Activated naive CD8-positive, alpha-beta T cell (primary cell): ENCODE data around the gene GPANK1.
"Not testable (repeated sequence)": the region's sequence is repeated elsewhere in the genome, so short reads cannot be mapped to it uniquely, and the experiment has no call there.

Experiments used
- H3K27ac Mint-ChIP-seq: one replicate; pipeline ENCODE4 v1.8.0; 2021; ENCODE audit warnings: mixed read lengths
- H3K27me3 Mint-ChIP-seq: one replicate; pipeline ENCODE4 v1.8.0; 2021; ENCODE audit warnings: mixed read lengths
- H3K36me3 Mint-ChIP-seq: one replicate; pipeline ENCODE4 v1.8.0; 2021; ENCODE audit warnings: mixed read lengths
- H3K4me1 Mint-ChIP-seq: one replicate; pipeline ENCODE4 v1.8.0; 2021; ENCODE audit warnings: low read depth, mixed read lengths
- H3K4me3 Mint-ChIP-seq: one replicate; pipeline ENCODE4 v1.8.0; 2021; ENCODE audit warnings: mild to moderate bottlenecking, mixed read lengths
- H3K9me3 Mint-ChIP-seq: one replicate; pipeline ENCODE4 v1.8.0; 2021; ENCODE audit warnings: low read depth, mixed read lengths

Gene GPANK1

GRCh38 chr6:31664790-31665500, at the start of gene GPANK1:
GPANK1 (minus strand) TSS chr6:31664997; CDS start chr6:31664478, 519 bp downstream.
- H3K27ac Mint-ChIP-seq, result peak within 1 kb of the TSS; percentile 97

GRCh38 chr6:31713991-31714684, 49.3 kb upstream of the GPANK1 start:
- Mint-ChIP-seq H3K36me3 (no peaks in the 10 kb centered on the region), H3K4me1 (peaks cover 17% of the 10 kb centered on the region), H3K9me3 (no peaks in the 10 kb centered on the region), H3K27me3 (no peaks in the 10 kb centered on the region), H3K4me3 (no peak overlapping the region), H3K27ac (no peak overlapping the region)

More at GRCh38 chr6:31664790-31665500, at the start of gene GPANK1:
- Mint-ChIP-seq H3K4me1 (peaks cover 62% of the 10 kb centered on the region), H3K9me3 (no peaks in the 10 kb centered on the region), H3K4me3 (peak within 1 kb of the TSS; percentile 93), H3K27me3 (no peaks in the 10 kb centered on the region), H3K36me3 (peaks cover 16% of the 10 kb centered on the region)

- Mint-ChIP-seq H3K27me3 (no peaks in the 10 kb centered on the region), H3K4me1 (peaks cover 17% of the 10 kb centered on the region), H3K27ac (no peak overlapping the region), H3K36me3 (no peaks in the 10 kb centered on the region), H3K4me3 (no peak overlapping the region), H3K9me3 (no peaks in the 10 kb centered on the region)
Measured at GRCh38 chr6:31713465-31713864, 48.7 kb upstream of the GPANK1 start.

- no peak overlapping the region for H3K4me3 Mint-ChIP-seq
- no peak overlapping the region for H3K27ac Mint-ChIP-seq
- H3K9me3 Mint-ChIP-seq, result no peaks in the 10 kb centered on the region
- H3K4me1 Mint-ChIP-seq, result peaks cover 17% of the 10 kb centered on the region
- H3K27me3 Mint-ChIP-seq, result no peaks in the 10 kb centered on the region
- no peaks in the 10 kb centered on the region for H3K36me3 Mint-ChIP-seq
Measured at GRCh38 chr6:31712296-31712695, 47.5 kb upstream of the GPANK1 start.

GRCh38 chr6:31711233-31711632, 46.4 kb upstream of the GPANK1 start:
- H3K27ac Mint-ChIP-seq, result no peak overlapping the region
- peaks cover 17% of the 10 kb centered on the region for H3K4me1 Mint-ChIP-seq
- no peaks in the 10 kb centered on the region for H3K36me3 Mint-ChIP-seq
- H3K9me3 Mint-ChIP-seq, result no peaks in the 10 kb centered on the region
- H3K4me3 Mint-ChIP-seq, result no peak overlapping the region
- H3K27me3 Mint-ChIP-seq, result no peaks in the 10 kb centered on the region

GRCh38 chr6:31710523-31711219, 45.9 kb upstream of the GPANK1 start:
- no peak overlapping the region for H3K27ac Mint-ChIP-seq
- H3K4me1 Mint-ChIP-seq, result peaks cover 17% of the 10 kb centered on the region
- H3K4me3 Mint-ChIP-seq, result no peak overlapping the region
- H3K36me3 Mint-ChIP-seq, result no peaks in the 10 kb centered on the region
- no peaks in the 10 kb centered on the region for H3K27me3 Mint-ChIP-seq
- no peaks in the 10 kb centered on the region for H3K9me3 Mint-ChIP-seq

- peaks cover 14% of the 10 kb centered on the region for H3K4me1 Mint-ChIP-seq
- not testable (repeated sequence) for H3K4me3 Mint-ChIP-seq, H3K36me3 Mint-ChIP-seq, H3K9me3 Mint-ChIP-seq, H3K27ac Mint-ChIP-seq, H3K27me3 Mint-ChIP-seq
Measured at GRCh38 chr6:31709157-31709556, 44.4 kb upstream of the GPANK1 start.

- Mint-ChIP-seq H3K4me1 (peaks cover 14% of the 10 kb centered on the region), H3K9me3 (no peaks in the 10 kb centered on the region), H3K36me3 (peaks cover 2% of the 10 kb centered on the region), H3K27ac (no peak overlapping the region), H3K27me3 (no peaks in the 10 kb centered on the region), H3K4me3 (no peak overlapping the region)
Measured at GRCh38 chr6:31708224-31708623, 43.4 kb upstream of the GPANK1 start.

GRCh38 chr6:31707701-31708100, 42.9 kb upstream of the GPANK1 start:
- Mint-ChIP-seq H3K4me3 (no peak overlapping the region), H3K9me3 (no peaks in the 10 kb centered on the region), H3K36me3 (peaks cover 2% of the 10 kb centered on the region), H3K27me3 (no peaks in the 10 kb centered on the region), H3K27ac (no peak overlapping the region), H3K4me1 (peaks cover 14% of the 10 kb centered on the region)

- H3K36me3 Mint-ChIP-seq, result peaks cover 2% of the 10 kb centered on the region
- H3K9me3 Mint-ChIP-seq, result no peaks in the 10 kb centered on the region
- H3K4me1 Mint-ChIP-seq, result peaks cover 24% of the 10 kb centered on the region
- no peaks in the 10 kb centered on the region for H3K27me3 Mint-ChIP-seq
- no peak within 1 kb of the TSS for H3K27ac Mint-ChIP-seq
- no peak within 1 kb of the TSS for H3K4me3 Mint-ChIP-seq
Measured at GRCh38 chr6:31706599-31706998, 41.8 kb upstream of the GPANK1 start, which contains the start of gene LY6G6F. LY6G6F (plus strand) TSS chr6:31706866; CDS start chr6:31706907, 41 bp downstream.

GRCh38 chr6:31705931-31706330, 41.1 kb upstream of the GPANK1 start:
- H3K9me3 Mint-ChIP-seq, result no peaks in the 10 kb centered on the region
- H3K4me3 Mint-ChIP-seq, result no peak overlapping the region
- peaks cover 2% of the 10 kb centered on the region for H3K36me3 Mint-ChIP-seq
- peaks cover 25% of the 10 kb centered on the region for H3K4me1 Mint-ChIP-seq
- H3K27me3 Mint-ChIP-seq, result no peaks in the 10 kb centered on the region
- H3K27ac Mint-ChIP-seq, result no peak overlapping the region

GRCh38 chr6:31702819-31703716, 38.3 kb upstream of the GPANK1 start, which contains the start of gene ABHD16A:
ABHD16A (minus strand) TSS chr6:31703324; CDS start chr6:31703281, 43 bp downstream.
- Mint-ChIP-seq H3K4me3 (peak within 1 kb of the TSS; percentile 100), H3K27ac (peak within 1 kb of the TSS; percentile 98), H3K9me3 (no peaks in the 10 kb centered on the region), H3K36me3 (peaks cover 2% of the 10 kb centered on the region), H3K4me1 (peaks cover 29% of the 10 kb centered on the region), H3K27me3 (no peaks in the 10 kb centered on the region)

- Mint-ChIP-seq H3K9me3 (no peaks in the 10 kb centered on the region), H3K4me1 (peaks cover 35% of the 10 kb centered on the region), H3K27me3 (no peaks in the 10 kb centered on the region), H3K27ac (peak overlapping the region; percentile 98), H3K4me3 (peak overlapping the region; percentile 100), H3K36me3 (peaks cover 4% of the 10 kb centered on the region)
Measured at GRCh38 chr6:31702405-31702818, 37.6 kb upstream of the GPANK1 start.

- Mint-ChIP-seq H3K4me1 (peaks cover 38% of the 10 kb centered on the region), H3K27me3 (no peaks in the 10 kb centered on the region), H3K27ac (peak overlapping the region; percentile 98), H3K36me3 (peaks cover 4% of the 10 kb centered on the region), H3K4me3 (peak overlapping the region; percentile 100), H3K9me3 (no peaks in the 10 kb centered on the region)
Measured at GRCh38 chr6:31701666-31702404, 37.0 kb upstream of the GPANK1 start.
